Omental fat pad (tissue), 4 donors: Measurements from ENCODE around the gene ELL2. TPM values are rescaled to one million over a fixed set of nuclear protein-coding genes. Genes with fewer than 3 reads are reported as not detected.

Source experiments
- ATAC-seq: fragments of 150-250 bp; one replicate; pipeline ENCODE4 v1.9.1; 2016; ENCODE audit warnings: mild to moderate bottlenecking, moderate library complexity; ENCODE audit not compliant: low FRiP score
- DNase-seq: peaks from one replicate; pipeline ENCODE4 v3.0.0-alpha.2; 2019; ENCODE audit warnings: low spot score
- CTCF ChIP-seq, 3 donors: fragments of 450-650 bp; IDR thresholded peaks; one replicate each; pipeline ENCODE4 v1.5.1; 2016 to 2017; ENCODE audit warnings: antibody characterized with exemption in 3 of 3, mild to moderate bottlenecking in 3 of 3, moderate library complexity in 2 of 3
- total RNA-seq, 4 donors: library from RNA; depleted of rRNA; stranded (reverse); fragments of >200 nt; gene quantifications; one replicate each; pipeline ENCODE4 v1.1.0, GENCODE V29; 2016

ELL2 gene
- total RNA-seq, 4 donors from 2014 or later = 64.3 to 318 (median 121) TPM

DNA sequence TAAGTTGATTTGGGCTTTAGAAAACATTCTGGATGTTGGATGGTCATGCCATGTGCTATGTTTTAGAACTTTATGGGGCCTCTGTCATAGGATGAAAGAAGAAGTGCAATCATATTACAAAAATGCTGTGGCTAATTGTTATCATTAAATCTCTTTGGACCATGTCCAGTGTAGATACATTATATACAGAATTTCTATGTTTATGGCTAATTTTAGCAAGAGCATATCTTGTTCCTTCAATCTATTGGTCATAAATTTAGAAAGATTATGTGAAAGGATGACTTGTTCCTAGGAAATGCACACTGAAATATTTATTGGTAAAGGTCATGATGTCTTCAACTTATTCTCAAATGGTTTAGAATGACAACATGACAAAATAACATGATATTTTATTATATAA, 42.4 kb upstream of the ELL2 start:
- no peak for ATAC-seq
- no peak for TF ChIP-seq CTCF (IDR thresholded peaks at IDR 0.05)
- DNase-seq = no peak

DNA sequence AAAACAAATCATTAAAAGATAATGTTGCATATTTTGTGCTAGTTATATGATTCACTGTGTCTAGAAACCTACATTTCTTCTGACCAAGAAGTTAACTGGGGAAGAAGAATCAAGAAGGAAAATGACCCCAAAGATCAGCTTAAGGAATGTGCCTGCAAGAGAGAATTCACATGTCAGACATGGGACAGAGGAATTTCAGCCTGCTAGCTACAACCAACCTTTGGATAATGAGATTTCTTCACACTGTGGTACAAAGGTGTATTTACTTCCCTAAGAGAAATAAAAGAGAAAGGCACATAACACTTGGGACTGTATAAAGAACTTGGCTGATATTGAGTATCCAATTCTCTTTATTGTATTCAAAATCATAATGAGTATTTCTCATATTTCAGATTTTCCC, 39.6 kb upstream of the ELL2 start:
- ATAC-seq (no peak), DNase-seq (no peak)
- no peak for TF ChIP-seq CTCF (IDR thresholded peaks at IDR 0.05)

GRCh38 chr5:96000308-96000707, 38.7 kb upstream of the ELL2 start:
- ATAC-seq = no peak
- DNase-seq = no peak
- no peak for TF ChIP-seq CTCF (IDR thresholded peaks at IDR 0.05)

DNA sequence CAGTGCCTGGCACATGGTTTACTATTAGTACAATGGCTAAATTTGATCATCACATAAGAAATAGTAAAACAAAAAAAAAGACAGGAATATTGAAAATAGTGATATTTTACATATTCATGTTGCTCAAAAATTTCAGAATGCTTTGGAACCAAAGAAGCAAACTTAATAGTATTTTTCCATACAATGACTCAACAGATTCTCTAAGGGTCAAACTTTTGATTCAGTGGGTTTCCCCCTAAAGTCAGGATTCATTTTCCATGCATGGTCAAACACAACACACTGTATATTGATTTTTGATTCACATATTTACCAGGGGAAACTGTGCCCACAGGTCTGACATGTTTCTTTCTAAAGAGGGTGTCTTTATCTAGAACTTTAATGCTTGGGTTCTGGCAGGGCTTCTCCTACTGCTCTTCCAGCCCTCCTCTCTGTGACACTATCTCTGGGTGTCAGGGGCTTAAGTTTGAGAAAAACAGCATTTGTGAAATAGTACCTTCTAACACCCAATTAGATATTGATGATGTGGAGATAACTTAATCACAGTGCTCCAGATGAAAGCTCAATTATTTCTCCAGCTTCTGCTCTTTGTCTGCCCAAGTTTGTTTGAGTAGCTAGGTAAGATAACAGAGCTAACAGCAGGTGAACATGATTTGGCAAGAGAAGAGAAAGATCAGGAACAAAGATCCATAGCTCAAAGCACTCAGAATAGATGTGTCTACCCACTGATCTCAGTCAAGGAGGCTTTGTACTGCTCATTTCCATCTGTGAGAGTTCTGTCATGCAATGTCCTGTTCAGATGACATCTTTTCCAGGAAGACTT, 35.5 kb upstream of the ELL2 start:
- ATAC-seq (no peak), DNase-seq (no peak)
- no peak for TF ChIP-seq CTCF (IDR thresholded peaks at IDR 0.05)

GRCh38 chr5:95995962-95996489, 34.4 kb upstream of the ELL2 start:
- ATAC-seq (no peak), DNase-seq (no peak)
- no peak for TF ChIP-seq CTCF (IDR thresholded peaks at IDR 0.05)

DNA sequence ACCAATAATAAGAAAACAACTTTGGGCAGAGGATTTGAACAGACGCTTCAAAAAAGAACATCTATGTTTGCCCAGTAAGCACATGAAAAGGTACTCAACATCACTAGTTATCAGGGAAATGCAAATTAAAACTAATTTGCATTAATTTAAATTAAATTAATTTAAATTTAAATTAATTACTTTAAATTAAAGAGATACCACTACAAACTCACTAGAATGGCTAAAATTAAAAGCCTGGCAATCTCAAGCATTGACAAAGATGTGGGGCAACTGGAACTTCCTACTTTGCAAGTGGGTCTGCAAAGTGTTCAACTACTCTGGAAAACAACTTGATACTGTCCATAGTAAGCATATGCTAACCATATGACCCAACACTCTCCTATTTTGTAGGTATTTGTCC, 32.1 kb upstream of the ELL2 start:
- no peak for DNase-seq
- TF ChIP-seq CTCF (IDR thresholded peaks at IDR 0.05) = no peak
- ATAC-seq = no peak

- ATAC-seq = no peak
- TF ChIP-seq CTCF (IDR thresholded peaks at IDR 0.05) = no peak
- DNase-seq = no peak
Observed at GRCh38 chr5:95993266-95993665, 31.6 kb upstream of the ELL2 start.
